GF-D8 (cell line): ENCODE measurements around the gene C9orf50.
"Not testable (repeated sequence)": the region's sequence is repeated elsewhere in the genome, so short reads cannot be mapped to it uniquely, and the experiment has no call there.

Experiments
- DNase-seq: peaks from one replicate; lab custom pipeline; 2025; lab: John Stamatoyannopoulos, UW

Gene C9orf50

GRCh38 chr9:129610473-129611306 is 10.2 kb downstream of the C9orf50 start:
- DNase-seq = no peak

- no peak for DNase-seq
These were observed 10.8 kb downstream of the C9orf50 start for GRCh38 chr9:129610213-129610472.

GRCh38 chr9:129609486-129610212 is 11.3 kb downstream of the C9orf50 start:
- no peak for DNase-seq

GRCh38 chr9:129608561-129609481 is 12.1 kb downstream of the C9orf50 start:
- no peak for DNase-seq

- DNase-seq = no peak
These were observed 13.9 kb downstream of the C9orf50 start for GRCh38 chr9:129607027-129607387.

GRCh38 chr9:129606161-129607026 is 14.5 kb downstream of the C9orf50 start:
- no peak for DNase-seq

- no peak for DNase-seq
These were observed 16.1 kb downstream of the C9orf50 start for GRCh38 chr9:129604766-129605163.

GRCh38 chr9:129604056-129604765 is 16.7 kb downstream of the C9orf50 start:
- DNase-seq = no peak

GRCh38 chr9:129602598-129603415 is 18.1 kb downstream of the C9orf50 start:
- no peak for DNase-seq

GRCh38 chr9:129601082-129601674 is 19.7 kb downstream of the C9orf50 start:
- DNase-seq = no peak

GRCh38 chr9:129598089-129598596 is 22.8 kb downstream of the C9orf50 start:
- no peak for DNase-seq

GRCh38 chr9:129597355-129598088 is 23.4 kb downstream of the C9orf50 start:
- DNase-seq = no peak

- no peak for DNase-seq
These were observed 24.2 kb downstream of the C9orf50 start for GRCh38 chr9:129596541-129597331.

GRCh38 chr9:129595903-129596540 is 24.9 kb downstream of the C9orf50 start:
- DNase-seq = peak; percentile 53

- no peak for DNase-seq
These were observed 25.6 kb downstream of the C9orf50 start for GRCh38 chr9:129595311-129595741.

- DNase-seq = no peak
These were observed 26.3 kb downstream of the C9orf50 start for GRCh38 chr9:129594632-129595031.

- not testable (repeated sequence) for DNase-seq
These were observed 28.1 kb downstream of the C9orf50 start for GRCh38 chr9:129592790-129593189.
